Sigmoid colon (tissue), 7 donors: ENCODE data around the gene SDHC. TPM values are rescaled to one million over a fixed set of nuclear protein-coding genes. Genes with fewer than 3 reads are reported as not detected.

ENCODE experiments used
- DNase-seq: peaks from one replicate; pipeline ENCODE4 v3.0.0-alpha.2; 2019
- H3K27ac ChIP-seq, 4 donors: fragments of 200-600 bp; sonication (generic); one replicate each; pipeline ENCODE4 v1.5.1; 2016 to 2019; ENCODE audit warnings: mild to moderate bottlenecking in 1 of 4
- H3K27me3 ChIP-seq, 3 donors: fragments of 200-600 bp; sonication (generic); one replicate each; pipeline ENCODE4 v1.5.1; 2019; ENCODE audit warnings: mild to moderate bottlenecking in 1 of 3
- H3K36me3 ChIP-seq, 4 donors: fragments of 200-600 bp; sonication (generic); one replicate each; pipeline ENCODE4 v1.5.1; 2016 to 2019
- H3K4me1 ChIP-seq, 4 donors: fragments of 200-600 bp; sonication (generic); one replicate each; pipeline ENCODE4 v1.5.1; 2017 to 2019
- H3K4me3 ChIP-seq, 4 donors: fragments of 200-600 bp; sonication (generic); one replicate each; pipeline ENCODE4 v1.5.1; 2017 to 2019; ENCODE audit warnings: mild to moderate bottlenecking in 2 of 4, moderate library complexity in 1 of 4
- H3K9me3 ChIP-seq, 4 donors: fragments of 200-600 bp in 3 of 4; sonication (generic) in 3 of 4; one replicate each; pipeline versions ENCODE4 v1.5.1 to v1.6.1; 2013 to 2019
- EP300 ChIP-seq, 4 donors: sonication (generic); formaldehyde crosslinking; IDR thresholded peaks; one replicate each; pipeline ENCODE4 v1.6.1; 2017; ENCODE audit warnings: antibody characterized with exemption in 4 of 4
- POLR2A ChIP-seq, 2 donors: fragments of 450-650 bp; IDR thresholded peaks; one replicate each; pipeline ENCODE4 v1.6.1; 2016; ENCODE audit warnings: antibody characterized with exemption in 2 of 2, mild to moderate bottlenecking in 2 of 2, moderate library complexity in 2 of 2
- POLR2AphosphoS5 ChIP-seq, 4 donors: sonication (generic); formaldehyde crosslinking; IDR thresholded peaks; one replicate each; pipeline ENCODE4 v1.6.1; 2017; ENCODE audit warnings: antibody characterized with exemption in 4 of 4
- WGBS, 2 donors: extraction: QIAGEN DNeasy Blood & Tissue Kit; methylation state at CpG; one replicate each; pipeline ENCODE4 v1.1.7; 2013; 5-methylcytosine and 5-hydroxymethylcytosine counted together
- intact Hi-C: fragments of 100-400 bp; cut with DNase I; formaldehyde crosslinking; loops from one replicate; pipeline ENCODE4 v1.15.1; 2023
- polyA plus RNA-seq, 3 donors: library from polyadenylated mRNA; stranded (reverse); fragments of 200-250 nt; gene quantifications; one replicate each; pipeline ENCODE4 v1.2.3, GENCODE V29; 2013
- total RNA-seq, 4 donors: library from RNA; depleted of rRNA; stranded (reverse); fragments of >200 nt; gene quantifications; one replicate each; pipeline ENCODE4 v1.1.0, GENCODE V29; 2016
- TF ChIP-seq, protein P1 (sequence below), 4 experiments: fragments of 450-650 bp in 3 of 4; fragments of 200-600 bp in 1 of 4; IDR thresholded peaks; one replicate each; pipeline ENCODE4 v1.5.1; 2016 to 2019; ENCODE audit warnings: antibody characterized with exemption in 4 of 4, mild to moderate bottlenecking in 3 of 4, moderate library complexity in 2 of 4
- donor health status: healthy with polysubstance abuse.
- donor health status: Bipolar disorder and iron deficiency.
- donor health status: healthy.

Gene SDHC
- total and polyA plus RNA-seq, 7 donors, result 21.2 to 371 (median 83.5) TPM

DNA sequence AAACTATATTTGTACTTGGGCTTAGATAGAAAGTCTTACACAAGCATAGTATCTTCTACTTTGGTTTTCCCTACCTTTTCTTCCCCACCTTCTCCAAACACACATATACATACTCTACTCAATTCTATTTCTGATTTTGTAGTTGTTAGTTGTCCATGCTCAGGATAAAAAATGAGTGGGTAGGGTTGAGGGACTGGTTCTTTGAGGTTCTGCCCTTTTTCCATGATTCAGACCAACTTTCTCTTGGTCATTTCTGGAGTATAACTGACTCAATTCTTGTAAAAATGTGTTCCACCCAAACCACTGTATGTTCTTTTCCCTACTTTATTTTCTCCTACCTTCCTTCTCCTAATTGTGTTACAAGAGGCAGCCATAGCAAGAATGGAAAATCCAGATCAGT is 50.2 kb downstream of the SDHC start:
- H3K4me1 ChIP-seq, result peaks cover 0 to 7% (median 3%) of the 10 kb centered on the region in 4 donors
- no peak for TF ChIP-seq POLR2A (IDR thresholded peaks at IDR 0.05)
- no peak for TF ChIP-seq POLR2AphosphoS5 (IDR thresholded peaks at IDR 0.05)
- TF ChIP-seq EP300 (IDR thresholded peaks at IDR 0.05), result no peak
- TF ChIP-seq, protein P1, sequence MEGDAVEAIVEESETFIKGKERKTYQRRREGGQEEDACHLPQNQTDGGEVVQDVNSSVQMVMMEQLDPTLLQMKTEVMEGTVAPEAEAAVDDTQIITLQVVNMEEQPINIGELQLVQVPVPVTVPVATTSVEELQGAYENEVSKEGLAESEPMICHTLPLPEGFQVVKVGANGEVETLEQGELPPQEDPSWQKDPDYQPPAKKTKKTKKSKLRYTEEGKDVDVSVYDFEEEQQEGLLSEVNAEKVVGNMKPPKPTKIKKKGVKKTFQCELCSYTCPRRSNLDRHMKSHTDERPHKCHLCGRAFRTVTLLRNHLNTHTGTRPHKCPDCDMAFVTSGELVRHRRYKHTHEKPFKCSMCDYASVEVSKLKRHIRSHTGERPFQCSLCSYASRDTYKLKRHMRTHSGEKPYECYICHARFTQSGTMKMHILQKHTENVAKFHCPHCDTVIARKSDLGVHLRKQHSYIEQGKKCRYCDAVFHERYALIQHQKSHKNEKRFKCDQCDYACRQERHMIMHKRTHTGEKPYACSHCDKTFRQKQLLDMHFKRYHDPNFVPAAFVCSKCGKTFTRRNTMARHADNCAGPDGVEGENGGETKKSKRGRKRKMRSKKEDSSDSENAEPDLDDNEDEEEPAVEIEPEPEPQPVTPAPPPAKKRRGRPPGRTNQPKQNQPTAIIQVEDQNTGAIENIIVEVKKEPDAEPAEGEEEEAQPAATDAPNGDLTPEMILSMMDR (IDR thresholded peaks at IDR 0.05), result no peak
- peaks cover 0 to 41% (median 4%) of the 10 kb centered on the region in 4 donors for H3K36me3 ChIP-seq
- DNase-seq, result no peak
- H3K27me3 ChIP-seq, result no peaks in the 10 kb centered on the region
- no peak overlapping the region for H3K27ac ChIP-seq
- no peak overlapping the region for H3K4me3 ChIP-seq
- no peaks in the 10 kb centered on the region for H3K9me3 ChIP-seq
- intact Hi-C loops, result no loop called here

DNA sequence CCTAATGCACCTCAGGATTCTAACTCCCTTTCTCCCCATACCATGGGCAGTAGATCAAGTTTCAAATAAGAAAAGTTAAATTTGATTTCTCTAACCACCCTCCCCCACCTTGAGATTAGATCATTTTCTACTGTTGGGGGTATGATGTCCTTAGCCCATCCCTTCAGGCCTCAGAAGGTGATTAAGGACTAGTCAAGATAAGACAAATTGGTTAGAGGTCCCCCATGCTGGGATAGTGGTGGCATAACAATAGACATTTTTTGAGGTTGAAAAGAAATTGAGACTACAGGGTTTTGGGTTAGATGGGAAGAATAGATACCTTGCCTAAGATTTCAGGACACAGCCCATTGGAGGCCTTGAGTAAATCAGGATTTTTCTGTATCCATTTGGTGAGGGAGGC is 51.0 kb downstream of the SDHC start:
- Histone ChIP-seq H3K27me3 (no peaks in the 10 kb centered on the region), H3K36me3 (peaks cover 0 to 41% (median 4%) of the 10 kb centered on the region in 4 donors), H3K4me1 (peaks cover 0 to 7% (median 3%) of the 10 kb centered on the region in 4 donors), H3K9me3 (no peaks in the 10 kb centered on the region), H3K27ac (no peak overlapping the region), H3K4me3 (no peak overlapping the region)
- no peak for TF ChIP-seq POLR2AphosphoS5 (IDR thresholded peaks at IDR 0.05)
- TF ChIP-seq, protein P1 (IDR thresholded peaks at IDR 0.05), result no peak
- TF ChIP-seq POLR2A (IDR thresholded peaks at IDR 0.05), result no peak
- no peak for TF ChIP-seq EP300 (IDR thresholded peaks at IDR 0.05)
- DNase-seq, result no peak
- intact Hi-C loops, result no loop called here

DNA sequence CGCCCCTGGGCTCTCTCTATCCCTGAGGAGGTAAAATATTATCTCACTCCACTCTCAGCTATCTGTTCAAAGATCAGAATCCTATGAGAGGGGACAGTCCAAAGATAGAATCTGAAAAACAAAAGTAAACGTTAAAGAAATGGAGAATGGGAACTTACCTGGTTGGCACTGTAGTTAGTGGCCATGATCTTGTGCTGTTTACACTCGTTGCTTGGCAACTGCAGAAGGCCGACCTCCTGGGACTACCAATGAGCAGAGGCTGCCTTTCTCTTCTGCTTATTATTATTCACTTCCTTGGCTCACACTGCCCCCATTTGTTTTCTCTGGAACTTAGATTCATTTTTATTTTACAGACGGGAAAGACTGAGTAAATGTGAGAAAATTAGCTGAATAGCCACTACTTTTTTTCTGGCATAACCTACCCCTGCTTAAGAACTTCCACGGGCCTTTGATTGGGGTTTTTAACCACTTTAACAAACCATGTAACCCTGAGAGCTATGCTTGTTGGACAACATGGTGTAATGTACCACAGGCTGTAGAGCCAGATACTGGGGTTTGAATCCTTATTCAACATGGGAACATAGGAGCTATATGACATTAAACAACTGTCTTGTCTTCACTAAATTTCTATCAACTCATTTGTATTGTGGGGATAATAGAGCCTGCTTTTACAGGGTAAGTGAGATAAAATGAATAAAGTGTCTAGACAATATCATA is 53.7 kb downstream of the SDHC start, which contains the start of gene CFAP126:
CFAP126 (minus strand) TSS at position 193 of the 717 bp plus-strand sequence; CDS start at position 185, 8 bp downstream.
- H3K27me3 ChIP-seq, result no peaks in the 10 kb centered on the region
- 26 to 30% methylated on average over 6 of the region's 6 CpGs for WGBS, 2 donors
- intact Hi-C loops, result no loop called here

DNA sequence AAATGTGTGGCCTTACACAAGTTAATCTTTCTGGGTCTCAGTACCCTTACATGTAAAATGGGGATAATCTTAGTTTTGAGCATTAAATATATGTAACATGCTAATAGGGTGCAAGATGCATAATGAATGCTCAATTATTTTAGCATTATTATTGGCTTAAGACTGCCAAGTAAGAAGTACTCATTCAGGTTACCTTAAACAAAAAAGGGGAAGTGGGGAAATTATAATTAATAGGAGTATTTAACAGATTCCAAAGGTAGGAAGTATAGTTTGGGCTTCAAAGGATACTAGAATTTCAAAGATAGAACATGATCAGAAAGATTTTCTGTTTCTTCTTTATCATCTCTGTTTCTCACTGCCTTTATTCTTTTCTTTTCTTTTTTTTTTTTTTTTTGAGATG is 59.3 kb downstream of the SDHC start:
- no peak for TF ChIP-seq POLR2AphosphoS5 (IDR thresholded peaks at IDR 0.05)
- TF ChIP-seq EP300 (IDR thresholded peaks at IDR 0.05), result no peak
- no peak for TF ChIP-seq POLR2A (IDR thresholded peaks at IDR 0.05)
- TF ChIP-seq, protein P1 (IDR thresholded peaks at IDR 0.05), result no peak
- Histone ChIP-seq H3K9me3 (no peaks in the 10 kb centered on the region), H3K36me3 (no peaks in the 10 kb centered on the region), H3K27me3 (no peaks in the 10 kb centered on the region), H3K27ac (no peak overlapping the region), H3K4me1 (no peaks in the 10 kb centered on the region), H3K4me3 (no peak overlapping the region)
- intact Hi-C loops, result no loop called here
- DNase-seq, result no peak

More for the DNA sequence above, 53.7 kb downstream of the SDHC start, which contains the start of gene CFAP126:
- peaks cover 0 to 7% (median 3%) of the 10 kb centered on the region in 4 donors for H3K4me1 ChIP-seq
- H3K9me3 ChIP-seq, result no peaks in the 10 kb centered on the region
- TF ChIP-seq POLR2A (IDR thresholded peaks at IDR 0.05) (no peak), POLR2AphosphoS5 (IDR thresholded peaks at IDR 0.05) (no peak), EP300 (IDR thresholded peaks at IDR 0.05) (no peak)
- TF ChIP-seq, protein P1 (IDR thresholded peaks at IDR 0.05), result no peak
- DNase-seq, result peak; percentile 74
- peaks cover 0 to 38% (median 4%) of the 10 kb centered on the region in 4 donors for H3K36me3 ChIP-seq
- peak within 1 kb of the TSS in 3 of 4 donors; percentile 22 to 48 (median 41) for H3K27ac ChIP-seq
- no peak within 1 kb of the TSS for H3K4me3 ChIP-seq
